DMS53 treated with DMSO at 0.1 percent for 48 hours (cell line): Measurements from ENCODE around the gene MYEF2.
A peak's percentile ranks its signal among the peaks of the same experiment; 100 is the strongest.

Experiments used
- DNase-seq: peaks from one replicate; lab custom pipeline; 2025; ENCODE audit not compliant: unreplicated experiment; lab: John Stamatoyannopoulos, UW

Gene MYEF2

GRCh38 chr15:48147358-48147757 is 30.7 kb downstream of the MYEF2 start:
- DNase-seq, result no peak

GRCh38 chr15:48145923-48146322 is 32.2 kb downstream of the MYEF2 start:
- no peak for DNase-seq

- no peak for DNase-seq
Measured at GRCh38 chr15:48144889-48145288, 33.2 kb downstream of the MYEF2 start.

GRCh38 chr15:48143856-48144255 is 34.2 kb downstream of the MYEF2 start:
- no peak for DNase-seq

- DNase-seq, result no peak
Measured at GRCh38 chr15:48132874-48133273, 45.2 kb downstream of the MYEF2 start.

- DNase-seq, result no peak
Measured at GRCh38 chr15:48131324-48131723, 46.8 kb downstream of the MYEF2 start.

GRCh38 chr15:48126667-48127355 is 51.3 kb downstream of the MYEF2 start:
- no peak for DNase-seq

GRCh38 chr15:48121849-48122248 is 56.2 kb downstream of the MYEF2 start:
- DNase-seq, result no peak

GRCh38 chr15:48120745-48121144 is 57.4 kb downstream of the MYEF2 start, which contains the start of gene SLC24A5:
Gene SLC24A5 (plus strand): TSS chr15:48120990. CDS start chr15:48121045, 55 bp downstream.
- DNase-seq, result no peak

- DNase-seq, result no peak
Measured at GRCh38 chr15:48119277-48119676, 58.8 kb downstream of the MYEF2 start.

GRCh38 chr15:48112242-48112641 is 65.9 kb downstream of the MYEF2 start:
- DNase-seq, result peak; percentile 32

GRCh38 chr15:48109856-48110531 is 68.1 kb downstream of the MYEF2 start:
- DNase-seq, result no peak

GRCh38 chr15:48109212-48109611 is 68.9 kb downstream of the MYEF2 start:
- DNase-seq, result no peak

GRCh38 chr15:48105936-48106335 is 72.2 kb downstream of the MYEF2 start:
- no peak for DNase-seq

GRCh38 chr15:48103647-48104046 is 74.4 kb downstream of the MYEF2 start:
- DNase-seq, result no peak

- no peak for DNase-seq
Measured at GRCh38 chr15:48102167-48102566, 75.9 kb downstream of the MYEF2 start.

GRCh38 chr15:48101376-48101961 is 76.6 kb downstream of the MYEF2 start:
- DNase-seq, result no peak

GRCh38 chr15:48097264-48097663 is 80.8 kb downstream of the MYEF2 start:
- DNase-seq, result no peak

GRCh38 chr15:48096813-48097212 is 81.3 kb downstream of the MYEF2 start:
- no peak for DNase-seq

- no peak for DNase-seq
Measured at GRCh38 chr15:48096355-48096786, 81.7 kb downstream of the MYEF2 start.

- DNase-seq, result no peak
Measured at GRCh38 chr15:48091522-48091921, 86.6 kb downstream of the MYEF2 start.

GRCh38 chr15:48090666-48091065 is 87.4 kb downstream of the MYEF2 start:
- DNase-seq, result no peak
